Panc1 (cell line): ENCODE data around the gene TIAM2. TPM values are rescaled to one million over a fixed set of nuclear protein-coding genes. Genes with fewer than 3 reads are reported as not detected.

ENCODE experiments used
- ATAC-seq: fragments of 200-7000 bp; cut with Tn5 transposase; 2 replicates; pipeline ENCODE4 v1.9.1; 2020; ENCODE audit warnings: mild to moderate bottlenecking, moderate library complexity
- BruUV-seq: library from RNA; stranded (reverse); fragments of 400-500 nt; replicated peaks from 2 replicates; lab custom pipeline; 2021; lab: Mats Ljungman, UMichigan
- CTCF ChIA-PET: fragments of 300-600 bp; sonication (Branson Sonifier 250); formaldehyde crosslinking; loops from one replicate; lab custom pipeline; 2022; ENCODE audit warnings: antibody characterized with exemption; lab: Charles Lee
- POLR2A ChIA-PET: fragments of 300-600 bp; sonication (Branson Sonifier 250); formaldehyde crosslinking; loops from one replicate; lab custom pipeline; 2022; ENCODE audit warnings: antibody characterized with exemption; lab: Charles Lee
- DNase-seq: peaks from one replicate; pipeline ENCODE4 v3.0.0-alpha.2; 2010; ENCODE audit warnings: low read depth, low spot score
- H3K27ac ChIP-seq: 2 replicates; pipeline ENCODE4 v1.5.1; 2011; ENCODE audit warnings: mild to moderate bottlenecking, low read length, inconsistent platforms
- H3K27me3 ChIP-seq: fragments of 200-500 bp; sonication (Bioruptor generic); 2 replicates; pipeline ENCODE4 v1.6.0; 2014; ENCODE audit warnings: low read length, inconsistent platforms; ENCODE audit not compliant: control insufficient read depth, insufficient read depth
- H3K36me3 ChIP-seq: fragments of 200-500 bp; sonication (Bioruptor generic); 2 replicates; pipeline ENCODE4 v1.5.1; 2014; ENCODE audit warnings: inconsistent platforms, mild to moderate bottlenecking, low read length, moderate library complexity; ENCODE audit not compliant: control insufficient read depth, insufficient read depth
- H3K4me1 ChIP-seq: 2 replicates; pipeline ENCODE4 v1.5.1; 2011; ENCODE audit warnings: inconsistent platforms, mild to moderate bottlenecking, low read length, moderate library complexity; ENCODE audit not compliant: control insufficient read depth, insufficient read depth
- H3K4me3 ChIP-seq, 2 experiments: 2 replicates each; pipeline ENCODE4 v1.5.1; 2011 to 2012; ENCODE audit warnings: low read depth in 2 of 2, low read length in 2 of 2, mild to moderate bottlenecking in 2 of 2, inconsistent platforms in 1 of 2, moderate library complexity in 1 of 2
- H3K9me3 ChIP-seq: fragments of 200-500 bp; sonication (Bioruptor generic); 2 replicates; pipeline ENCODE4 v1.5.1; 2014; ENCODE audit warnings: low read depth, mild to moderate bottlenecking, inconsistent platforms, low read length, moderate library complexity; ENCODE audit not compliant: control insufficient read depth, insufficient read depth
- CTCF ChIP-seq: fragments of 450-650 bp; IDR thresholded peaks from 2 replicates; pipeline ENCODE4 v1.5.1; 2017; ENCODE audit warnings: mild to moderate bottlenecking
- POLR2AphosphoS5 ChIP-seq: IDR thresholded peaks from 2 replicates; pipeline ENCODE4 v1.6.1; 2012; ENCODE audit warnings: mild to moderate bottlenecking, low read depth, low read length, moderate library complexity
- REST ChIP-seq, 2 experiments: IDR thresholded peaks; 2 replicates each; pipeline ENCODE4 v1.6.1; 2011 to 2012; ENCODE audit warnings: low read depth in 2 of 2, control low read depth in 1 of 2, low read length in 1 of 2, mild to moderate bottlenecking in 1 of 2, moderate library complexity in 1 of 2; ENCODE audit not compliant: insufficient read depth in 1 of 2
- SIN3A ChIP-seq: IDR thresholded peaks from 2 replicates; pipeline ENCODE4 v1.6.1; 2012; ENCODE audit warnings: low read depth, mild to moderate bottlenecking, low read length, moderate library complexity, borderline replicate concordance; ENCODE audit not compliant: insufficient read depth
- TCF7L2 ChIP-seq: IDR thresholded peaks from 2 replicates; pipeline ENCODE4 v1.6.1; 2011; ENCODE audit warnings: mild to moderate bottlenecking, low read depth, low read length, inconsistent platforms
- in situ Hi-C: cut with HindIII; loops from 2 replicates; pipeline ENCODE4 v1.10.0; 2016; ENCODE audit warnings: low sequenced_read_pairs, low pct_unique_long_range_greater_than_20kb
- intact Hi-C: fragments of 100-400 bp; cut with micrococcal nuclease; formaldehyde crosslinking; loops from one replicate; pipeline ENCODE4 v1.10.0; 2022; ENCODE audit not compliant: unreplicated experiment
- total RNA-seq: library from RNA; stranded (reverse); gene quantifications from one replicate; pipeline ENCODE4 v1.2.1, GENCODE V29; 2021; ENCODE audit not compliant: unreplicated experiment

The TIAM2 gene
- total RNA-seq, 1 experiment from 2014 or later, result 14.9 TPM

- no peaks in the 10 kb centered on the region for H3K27me3 ChIP-seq
- no peak for DNase-seq
- intact Hi-C loops, result no loop called here
- TF ChIP-seq CTCF, result no peak
- TF ChIP-seq POLR2AphosphoS5, result no peak
- no peak for TF ChIP-seq TCF7L2
- TF ChIP-seq SIN3A, result no peak
- no peak for TF ChIP-seq REST (IDR thresholded peaks at IDR 0.05; ENCODE audit: insufficient read depth in 1 of 2, low read depth in 2 of 2, low read length in 1 of 2)
- H3K4me3 ChIP-seq, result no peak overlapping the region
- BruUV-seq, result no TSS peak
- H3K27ac ChIP-seq, result no peak overlapping the region
- no peaks in the 10 kb centered on the region for H3K9me3 ChIP-seq
- CTCF ChIA-PET, result interaction anchor here (0.6 kb wide), 1 partner anchor 60 kb away, joined by 4 read pairs; no protein-coding TSS in a partner anchor
- in situ Hi-C loops, result no loop called here
- POLR2A ChIA-PET, result interaction anchor here (1.2 kb wide), 1 partner anchor 10 kb away, joined by 3 read pairs; no protein-coding TSS in a partner anchor
- H3K4me1 ChIP-seq, result no peaks in the 10 kb centered on the region
- peaks cover 9% of the 10 kb centered on the region for H3K36me3 ChIP-seq
- ATAC-seq, result no peak
Measured at GRCh38 chr6:155278319-155279049, 283.4 kb downstream of the TIAM2 start.

- Histone ChIP-seq H3K4me1 (no peaks in the 10 kb centered on the region), H3K9me3 (no peaks in the 10 kb centered on the region), H3K4me3 (no peak overlapping the region), H3K27ac (no peak overlapping the region), H3K27me3 (no peaks in the 10 kb centered on the region), H3K36me3 (peaks cover 14% of the 10 kb centered on the region)
- in situ Hi-C loops, result no loop called here
- POLR2A ChIA-PET, result no interaction called here
- intact Hi-C loops, result no loop called here
- no peak for DNase-seq
- ATAC-seq, result no peak
- TF ChIP-seq REST (IDR thresholded peaks at IDR 0.05; ENCODE audit: insufficient read depth in 1 of 2, low read depth in 2 of 2, low read length in 1 of 2), result no peak
- TF ChIP-seq SIN3A, result no peak
- BruUV-seq, result no TSS peak
- CTCF ChIA-PET, result no interaction called here
Measured at GRCh38 chr6:155284775-155285174, 289.7 kb downstream of the TIAM2 start.
